ENCODE results near the gene GALNT12. TPM values are rescaled to one million over a fixed set of nuclear protein-coding genes. Genes with fewer than 3 reads are reported as not detected.

Gene GALNT12
- total and polyA plus RNA-seq, 2 experiments from 2014 or later = 4.2 to 19.7 TPM

- Histone ChIP-seq H3K27me3 (peaks cover 8% of the 10 kb centered on the region), H3K4me3 (peak overlapping the region; percentile 52), H3K27ac (no peak overlapping the region), H3K9me3 (ENCODE audit: low read depth) (no peaks in the 10 kb centered on the region), H3K36me3 (no peaks in the 10 kb centered on the region), H3K4me1 (ENCODE audit: low read depth) (peaks cover 10% of the 10 kb centered on the region)
- no peak for TF ChIP-seq CTCF (IDR thresholded peaks at IDR 0.05; ENCODE audit: low read depth, low read length)
- no peak for DNase-seq (ENCODE audit: low read depth in 1 of 2, low spot score in 1 of 2)
These were observed 335 bp downstream of the GALNT12 start for GRCh38 chr9:98807814-98808195.

DNA sequence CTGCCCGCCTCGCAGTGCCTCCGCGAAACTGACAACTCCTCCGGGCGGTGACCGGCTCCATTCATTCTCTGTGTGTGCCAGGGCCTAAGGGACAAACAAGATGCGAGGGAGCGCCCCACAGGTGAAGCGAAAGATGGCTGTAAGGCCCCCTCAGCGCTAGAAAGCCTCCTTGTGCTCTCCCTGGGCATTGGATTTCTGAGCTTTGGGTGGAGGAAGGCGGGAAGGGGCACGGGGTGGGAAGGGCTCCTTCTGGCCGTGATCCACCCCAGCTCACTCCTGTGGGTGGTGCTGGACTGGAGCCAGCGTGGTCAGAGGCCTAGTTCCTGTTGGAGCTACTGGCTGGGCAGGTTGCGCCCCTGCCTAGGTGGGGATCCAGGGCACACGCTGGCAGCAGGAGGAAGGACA is 943 bp downstream of the GALNT12 start:
- Histone ChIP-seq H3K36me3 (no peaks in the 10 kb centered on the region), H3K9me3 (ENCODE audit: low read depth) (no peaks in the 10 kb centered on the region), H3K4me1 (ENCODE audit: low read depth) (peaks cover 10% of the 10 kb centered on the region), H3K27me3 (peaks cover 8% of the 10 kb centered on the region), H3K27ac (no peak overlapping the region), H3K4me3 (peak overlapping the region; percentile 52)
- no peak for TF ChIP-seq CTCF (IDR thresholded peaks at IDR 0.05; ENCODE audit: low read depth, low read length)
- DNase-seq (ENCODE audit: low read depth in 1 of 2, low spot score in 1 of 2) = no peak

DNA sequence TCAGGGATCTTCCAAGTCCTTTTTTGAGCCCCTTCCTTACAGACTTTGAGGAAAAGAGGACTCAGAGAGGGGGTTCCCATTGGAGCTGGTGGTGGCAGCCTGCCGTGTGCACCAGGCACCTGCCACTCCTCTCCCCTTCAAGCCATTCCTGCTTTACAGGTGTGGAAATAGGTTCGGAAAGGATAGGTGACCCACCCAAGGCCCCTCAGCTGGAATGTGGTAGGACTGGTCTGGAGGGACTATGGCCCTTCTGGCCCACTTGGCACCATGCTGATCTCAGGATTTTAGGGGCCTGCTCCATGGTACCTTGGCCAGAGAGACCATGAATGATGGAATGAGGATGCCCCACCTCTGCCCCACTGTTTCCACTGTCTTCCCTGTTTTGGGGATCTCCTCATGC is 1.4 kb downstream of the GALNT12 start:
- Histone ChIP-seq H3K27ac (no peak overlapping the region), H3K4me3 (no peak overlapping the region), H3K4me1 (ENCODE audit: low read depth) (peaks cover 10% of the 10 kb centered on the region), H3K9me3 (ENCODE audit: low read depth) (no peaks in the 10 kb centered on the region), H3K36me3 (no peaks in the 10 kb centered on the region), H3K27me3 (peaks cover 8% of the 10 kb centered on the region)
- DNase-seq (ENCODE audit: low read depth in 1 of 2, low spot score in 1 of 2) = no peak
- TF ChIP-seq CTCF (IDR thresholded peaks at IDR 0.05; ENCODE audit: low read depth, low read length) = no peak

- Histone ChIP-seq H3K4me1 (ENCODE audit: low read depth) (peaks cover 10% of the 10 kb centered on the region), H3K27ac (no peak overlapping the region), H3K4me3 (no peak overlapping the region), H3K36me3 (no peaks in the 10 kb centered on the region), H3K27me3 (peaks cover 8% of the 10 kb centered on the region), H3K9me3 (ENCODE audit: low read depth) (no peaks in the 10 kb centered on the region)
- TF ChIP-seq CTCF (IDR thresholded peaks at IDR 0.05; ENCODE audit: low read depth, low read length) = no peak
- DNase-seq (ENCODE audit: low read depth in 1 of 2, low spot score in 1 of 2) = peak in 1 of 2 donors; percentile 52
These were observed 2.0 kb downstream of the GALNT12 start for GRCh38 chr9:98809311-98810101.

GRCh38 chr9:98810102-98810842 is 2.8 kb downstream of the GALNT12 start:
- Histone ChIP-seq H3K4me1 (ENCODE audit: low read depth) (peaks cover 6% of the 10 kb centered on the region), H3K36me3 (no peaks in the 10 kb centered on the region), H3K27ac (no peak overlapping the region), H3K27me3 (peaks cover 8% of the 10 kb centered on the region), H3K9me3 (ENCODE audit: low read depth) (no peaks in the 10 kb centered on the region), H3K4me3 (no peak overlapping the region)
- DNase-seq (ENCODE audit: low read depth in 1 of 2, low spot score in 1 of 2) = no peak
- no peak for TF ChIP-seq CTCF (IDR thresholded peaks at IDR 0.05; ENCODE audit: low read depth, low read length)

All from cardiac muscle cell (in vitro differentiated cells and primary cell).